Mucosa of gallbladder (tissue), 1 donor: ENCODE measurements around the gene HOMER1. TPM values are rescaled to one million over a fixed set of nuclear protein-coding genes. Genes with fewer than 3 reads are reported as not detected.

Source experiments
- DNase-seq: peaks from one replicate; pipeline ENCODE4 v3.0.0-alpha.2; 2020; ENCODE audit warnings: low spot score
- total RNA-seq: library from RNA; stranded (reverse); gene quantifications from one replicate; pipeline ENCODE4 v1.2.1, GENCODE V29; 2021
- donor health status: DM: no; HTN: no; CAD: no.

Gene HOMER1
- total RNA-seq, 1 donor from 2014 or later, result 6.0 TPM

GRCh38 chr5:79488775-79489174 is 25.2 kb downstream of the HOMER1 start:
- no peak for DNase-seq

- DNase-seq, result no peak
These were observed 25.9 kb downstream of the HOMER1 start for GRCh38 chr5:79488058-79488457.

DNA sequence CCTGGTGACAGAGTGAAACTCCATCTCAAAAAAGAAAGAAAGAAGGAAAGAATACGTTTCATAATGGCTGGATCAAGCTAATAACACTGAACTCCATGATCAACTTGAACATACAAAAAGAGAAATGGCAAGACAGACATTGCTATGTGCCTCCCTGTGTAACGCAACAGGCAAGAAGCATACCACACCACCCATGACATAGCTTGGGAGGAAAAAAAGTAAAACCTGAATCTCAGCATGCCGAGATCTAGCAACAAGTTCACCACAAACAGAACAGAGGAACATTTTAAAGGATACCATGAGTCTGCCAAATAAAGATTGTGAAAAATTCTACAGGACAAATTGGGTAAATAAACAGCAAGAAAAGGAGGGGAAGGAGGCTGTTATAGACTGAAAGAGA is 26.7 kb downstream of the HOMER1 start:
- no peak for DNase-seq

- no peak for DNase-seq
These were observed 27.8 kb downstream of the HOMER1 start for GRCh38 chr5:79486116-79486515.

DNA sequence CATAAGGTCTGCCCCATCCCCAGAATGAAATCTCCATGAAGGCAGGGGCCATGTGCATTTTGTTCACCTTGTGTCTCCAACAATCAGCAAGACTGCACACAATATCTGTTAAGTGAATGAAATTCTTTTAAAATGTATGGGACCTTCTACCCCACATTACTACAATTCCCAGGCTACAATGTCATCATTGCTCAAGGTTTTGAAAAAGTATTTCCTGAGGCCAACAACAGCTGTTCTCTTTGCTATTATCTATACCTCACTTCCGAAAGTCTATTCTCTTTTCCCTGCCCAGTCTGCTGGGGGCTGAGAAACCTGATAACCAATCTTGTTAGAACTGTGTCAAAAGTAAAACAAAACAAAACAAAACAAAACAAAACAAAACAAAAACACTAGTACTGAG is 29.2 kb downstream of the HOMER1 start:
- DNase-seq, result no peak

DNA sequence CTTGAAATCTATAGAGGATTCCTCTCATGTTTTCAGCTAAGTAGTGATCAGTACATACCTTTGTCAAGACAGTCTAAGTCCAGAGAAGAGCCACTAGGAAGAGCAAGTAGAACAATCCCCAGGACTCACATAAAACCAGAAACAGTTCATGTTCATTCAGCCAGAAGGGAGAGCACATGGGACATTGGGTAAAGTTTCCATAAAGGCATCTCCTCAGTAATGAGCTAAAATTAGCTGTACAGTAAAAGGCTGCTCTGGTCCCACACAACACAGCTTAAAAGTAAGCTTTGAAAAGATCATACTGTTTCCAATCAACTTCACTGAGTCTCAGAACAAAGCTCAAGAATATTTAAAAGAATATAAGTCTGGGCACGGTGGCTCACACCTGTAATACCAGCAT is 32.4 kb downstream of the HOMER1 start:
- no peak for DNase-seq

- DNase-seq, result no peak
These were observed 32.9 kb downstream of the HOMER1 start for GRCh38 chr5:79480991-79481390.

DNA sequence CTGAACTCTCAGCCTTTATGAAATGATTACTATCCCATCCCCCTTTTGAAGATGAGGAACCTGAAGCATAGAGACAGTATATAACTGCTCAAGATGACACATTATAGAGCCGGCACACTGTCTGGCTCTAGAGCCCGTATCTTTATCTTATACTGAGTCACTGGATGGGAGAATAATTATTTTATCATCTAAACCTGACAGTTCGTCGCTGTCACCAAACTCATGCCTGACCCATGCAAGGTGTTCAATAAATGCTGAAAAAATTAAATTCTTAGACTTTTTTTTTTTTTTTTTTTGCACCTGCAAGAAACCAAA is 38.8 kb downstream of the HOMER1 start:
- DNase-seq, result no peak

DNA sequence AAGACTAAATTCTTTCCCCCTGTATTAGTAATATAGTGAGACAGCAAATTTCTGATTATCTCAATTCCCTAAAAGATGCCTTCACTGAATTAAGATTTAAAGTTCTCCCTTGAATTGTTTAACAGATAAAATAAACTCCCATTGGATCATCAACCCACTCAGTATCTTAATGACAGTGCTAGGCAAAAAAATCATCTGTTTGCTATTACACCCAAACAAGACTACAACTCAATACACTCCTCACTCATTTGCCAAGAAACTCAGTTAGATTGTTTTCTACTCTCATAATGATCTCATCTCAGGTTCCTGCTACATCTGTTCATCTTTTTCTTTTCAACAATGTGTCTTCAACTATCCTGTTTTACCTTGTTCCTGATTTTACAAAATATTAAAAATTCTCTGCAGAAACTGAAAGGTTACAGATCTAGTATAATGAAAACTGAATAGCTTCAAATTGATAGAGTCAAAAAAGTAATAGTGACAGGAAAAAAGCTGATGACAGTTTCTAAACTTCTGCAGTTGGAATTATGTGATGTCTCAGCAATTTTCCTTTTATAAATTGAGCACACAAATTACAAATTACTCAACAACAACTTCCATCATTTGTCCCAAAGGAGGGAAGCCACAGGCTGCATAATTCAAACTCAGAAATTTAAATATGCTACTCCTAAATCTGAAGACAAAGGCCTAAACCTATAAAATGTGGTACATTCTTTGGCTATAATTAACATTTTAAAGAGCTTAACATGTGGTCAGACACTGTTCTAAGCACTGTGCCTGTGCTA is 39.4 kb downstream of the HOMER1 start:
- no peak for DNase-seq

DNA sequence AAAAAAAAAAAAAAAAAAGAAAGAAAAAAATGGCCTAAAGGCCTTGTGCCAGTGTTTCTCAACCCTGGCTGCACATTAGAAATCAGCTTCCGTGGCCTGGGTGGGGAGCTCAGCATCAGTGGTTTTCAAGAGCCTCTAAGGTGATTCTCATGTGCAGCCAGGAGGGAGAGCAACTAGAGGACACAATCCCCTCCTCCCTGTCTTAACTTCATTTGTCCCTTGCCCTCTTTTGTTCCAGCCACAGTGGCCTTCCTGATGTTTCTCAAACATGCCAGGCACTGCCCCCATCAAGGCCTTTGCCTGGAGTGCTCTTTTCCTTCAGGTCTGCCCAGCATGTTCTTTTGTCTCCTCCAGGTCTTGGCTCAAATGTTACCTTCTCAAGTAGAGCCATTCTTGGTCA is 42.4 kb downstream of the HOMER1 start:
- DNase-seq, result no peak

- DNase-seq, result no peak
These were observed 49.1 kb downstream of the HOMER1 start for GRCh38 chr5:79464695-79465332.

- DNase-seq, result no peak
These were observed 49.7 kb downstream of the HOMER1 start for GRCh38 chr5:79464278-79464677.

DNA sequence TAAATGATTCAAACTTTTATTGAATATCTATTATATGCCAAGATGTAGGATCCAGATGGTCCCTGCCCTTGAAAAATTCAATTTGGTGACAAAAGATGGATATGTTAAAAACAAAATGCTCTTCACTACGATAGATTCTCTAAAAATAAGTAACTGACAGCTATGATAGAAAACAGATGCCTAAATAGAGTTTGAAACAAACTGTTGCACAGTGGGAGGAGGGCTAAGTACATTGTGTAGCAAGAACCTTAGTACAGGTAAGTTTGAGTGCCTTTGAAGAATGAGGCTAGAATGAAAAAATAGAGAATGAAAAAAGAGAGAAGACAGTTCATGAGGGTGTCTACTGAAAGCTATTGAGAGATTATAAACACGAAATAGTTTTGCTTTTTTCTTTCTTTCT is 54.3 kb downstream of the HOMER1 start:
- no peak for DNase-seq

GRCh38 chr5:79456890-79457583 is 56.9 kb downstream of the HOMER1 start:
- DNase-seq, result no peak

DNA sequence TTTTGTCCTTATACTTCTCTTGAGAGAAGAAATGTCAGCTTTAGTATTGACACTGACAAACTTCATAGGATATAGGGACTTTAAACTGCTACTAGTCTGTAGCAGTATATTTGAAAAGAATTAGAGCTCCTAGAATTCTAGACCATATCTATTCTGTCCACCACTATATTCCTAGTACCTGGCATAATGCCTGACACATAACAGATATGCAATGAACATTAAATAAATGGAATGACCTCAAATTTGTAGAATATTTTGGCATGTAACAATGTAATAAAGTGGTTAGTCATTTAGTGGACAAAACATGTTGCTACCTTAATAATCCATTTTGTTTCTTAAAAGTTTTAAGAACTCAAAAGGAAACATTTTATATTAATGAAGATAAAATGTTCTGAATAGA is 57.5 kb downstream of the HOMER1 start:
- DNase-seq, result no peak

GRCh38 chr5:79454043-79454442 is 59.9 kb downstream of the HOMER1 start:
- DNase-seq, result no peak

DNA sequence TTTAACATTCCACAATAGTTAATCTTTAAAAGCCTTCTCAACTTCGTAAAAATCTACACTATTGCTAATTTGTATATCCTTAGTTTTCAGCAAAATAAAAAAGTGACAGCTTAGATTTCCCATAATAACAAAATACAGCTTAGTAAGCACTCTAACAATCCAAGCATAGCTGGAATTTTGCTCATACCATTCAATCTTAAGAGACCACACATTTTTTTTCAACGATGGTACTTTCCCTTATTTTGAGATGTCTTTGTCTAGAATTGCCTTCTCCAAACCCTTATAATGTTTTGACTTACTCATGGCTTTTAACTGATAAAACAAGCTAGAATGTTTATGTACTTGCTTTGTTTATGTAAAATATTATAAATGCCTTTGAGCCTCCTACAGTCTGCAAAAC is 65.6 kb downstream of the HOMER1 start:
- no peak for DNase-seq

- no peak for DNase-seq
These were observed 77.1 kb downstream of the HOMER1 start for GRCh38 chr5:79436821-79437220.

GRCh38 chr5:79436224-79436623 is 77.7 kb downstream of the HOMER1 start:
- no peak for DNase-seq

GRCh38 chr5:79430196-79430595 is 83.7 kb downstream of the HOMER1 start:
- DNase-seq, result no peak

DNA sequence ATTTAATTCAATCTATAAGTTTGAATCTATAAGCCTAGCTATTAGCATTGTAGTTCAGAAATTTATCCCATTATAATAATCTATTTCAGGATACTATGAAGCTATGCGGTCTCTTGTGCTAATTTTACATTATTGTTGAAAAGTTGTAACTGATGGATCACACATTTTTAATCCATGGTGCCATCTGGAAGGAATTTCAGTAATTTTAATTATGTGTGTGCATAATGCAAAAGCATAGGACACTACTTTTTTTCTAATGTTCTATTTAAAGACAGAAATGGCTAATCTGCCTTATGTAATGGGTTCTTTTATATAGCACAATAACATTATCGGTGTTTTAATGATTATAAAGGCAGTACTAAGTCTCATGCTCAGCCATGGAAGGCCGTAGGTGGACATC is 90.6 kb downstream of the HOMER1 start:
- no peak for DNase-seq

DNA sequence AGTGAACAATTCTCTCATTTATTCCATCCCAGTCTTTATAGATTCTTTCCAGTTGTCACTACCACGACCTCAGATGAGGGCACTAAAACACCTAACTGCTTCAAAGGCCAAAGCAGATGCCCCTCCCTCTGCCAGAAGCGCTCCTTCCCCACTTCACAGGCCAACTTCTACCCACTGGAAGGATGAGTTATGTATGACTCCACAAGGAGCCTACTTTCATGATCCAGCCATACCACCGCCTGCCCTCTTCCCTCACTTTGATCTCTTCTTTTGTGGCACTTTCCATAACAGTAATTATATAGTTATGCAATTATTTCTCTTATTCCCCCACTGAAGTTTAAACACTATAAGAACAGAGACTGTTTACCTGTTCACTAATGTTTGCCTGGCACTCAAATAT is 93.7 kb downstream of the HOMER1 start:
- DNase-seq, result no peak

DNA sequence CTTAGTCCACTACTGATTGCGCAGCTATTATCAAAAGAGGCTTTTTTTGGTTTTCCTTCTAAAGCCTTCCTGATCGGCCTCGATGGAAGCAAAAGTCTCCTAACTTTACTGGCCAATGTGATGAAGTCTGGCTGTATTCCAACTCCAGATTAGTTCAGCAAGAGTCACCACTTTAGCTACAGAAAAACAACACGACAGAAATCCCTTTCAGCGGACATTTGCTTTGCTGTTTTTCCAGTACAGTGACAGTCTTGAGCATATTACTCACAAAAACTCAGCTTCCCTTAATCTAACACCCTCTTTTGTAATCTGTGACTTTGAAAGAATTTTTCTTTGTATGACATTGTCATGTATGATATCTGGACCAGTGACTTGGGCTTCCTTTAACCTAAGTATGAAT is 95.7 kb downstream of the HOMER1 start:
- no peak for DNase-seq
